ENCODE results near the gene APBB3.

DNA sequence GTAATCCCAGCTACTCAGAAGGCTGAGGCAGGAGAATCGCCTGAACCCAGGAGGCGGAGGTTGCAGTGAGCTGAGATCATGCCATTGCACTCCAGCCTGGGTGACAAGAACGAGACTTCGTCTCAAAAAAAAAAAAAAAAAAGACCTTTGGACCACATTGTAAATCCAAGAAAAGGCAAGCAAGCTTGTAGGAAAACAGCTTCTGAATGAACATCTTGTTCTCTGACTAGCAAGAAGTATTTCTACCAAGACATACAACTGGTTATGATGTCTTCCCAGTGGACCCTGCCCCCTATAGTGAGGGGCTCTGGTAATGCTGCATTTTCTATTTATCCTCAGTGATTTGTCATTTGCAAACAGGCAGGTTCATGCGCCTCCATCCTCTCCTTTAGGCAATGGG is 21.4 kb downstream of the APBB3 start:
- TF ChIP-seq SUZ12 (IDR thresholded peaks at IDR 0.05) = no peak
- TF ChIP-seq ARNT (IDR thresholded peaks at IDR 0.05) = no peak
- TF ChIP-seq, protein P1, sequence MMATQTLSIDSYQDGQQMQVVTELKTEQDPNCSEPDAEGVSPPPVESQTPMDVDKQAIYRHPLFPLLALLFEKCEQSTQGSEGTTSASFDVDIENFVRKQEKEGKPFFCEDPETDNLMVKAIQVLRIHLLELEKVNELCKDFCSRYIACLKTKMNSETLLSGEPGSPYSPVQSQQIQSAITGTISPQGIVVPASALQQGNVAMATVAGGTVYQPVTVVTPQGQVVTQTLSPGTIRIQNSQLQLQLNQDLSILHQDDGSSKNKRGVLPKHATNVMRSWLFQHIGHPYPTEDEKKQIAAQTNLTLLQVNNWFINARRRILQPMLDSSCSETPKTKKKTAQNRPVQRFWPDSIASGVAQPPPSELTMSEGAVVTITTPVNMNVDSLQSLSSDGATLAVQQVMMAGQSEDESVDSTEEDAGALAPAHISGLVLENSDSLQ (IDR thresholded peaks at IDR 0.05) = no peak
- TF ChIP-seq CTBP1 (IDR thresholded peaks at IDR 0.05; ENCODE audit: borderline replicate concordance) = no peak
- no peak for TF ChIP-seq FOXM1 (IDR thresholded peaks at IDR 0.05; ENCODE audit: borderline replicate concordance)
- no peak for TF ChIP-seq ELF4 (IDR thresholded peaks at IDR 0.05)
- TF ChIP-seq LEF1 (IDR thresholded peaks at IDR 0.05; ENCODE audit: borderline replicate concordance) = no peak
- no peak for TF ChIP-seq L3MBTL2 (conservative IDR thresholded peaks at IDR 0.05)
- no peak for TF ChIP-seq SP1 (IDR thresholded peaks at IDR 0.05)
- no peak for TF ChIP-seq ZNF384 (IDR thresholded peaks at IDR 0.05)
- no peak for TF ChIP-seq FOXK2 (IDR thresholded peaks at IDR 0.05)
- TF ChIP-seq NFRKB (IDR thresholded peaks at IDR 0.05) = no peak
